Liver (tissue), 3 donors: Measurements from ENCODE around the gene CELSR2.

ENCODE experiments used
- FOXA1 ChIP-seq: IDR thresholded peaks from 2 replicates; pipeline ENCODE4 v1.6.1; 2016; ENCODE audit warnings: antibody characterized with exemption
- JUND ChIP-seq, 2 donors: IDR thresholded peaks; 2 replicates each; pipeline ENCODE4 v1.6.1; 2016; ENCODE audit warnings: antibody characterized with exemption in 2 of 2
- NR2F2 ChIP-seq: IDR thresholded peaks from 2 replicates; pipeline ENCODE4 v1.6.1; 2016; ENCODE audit warnings: antibody characterized with exemption
- RAD21 ChIP-seq, 2 donors: IDR thresholded peaks; 2 replicates each; pipeline ENCODE4 v1.6.1; 2016; ENCODE audit warnings: antibody characterized with exemption in 2 of 2, mild to moderate bottlenecking in 2 of 2
- RXRA ChIP-seq, 2 donors: IDR thresholded peaks; 2 replicates each; pipeline ENCODE4 v1.6.1; 2017 to 2018; ENCODE audit warnings: antibody characterized with exemption in 2 of 2, mild to moderate bottlenecking in 1 of 2
- SP1 ChIP-seq: IDR thresholded peaks from 2 replicates; pipeline ENCODE4 v1.6.1; 2018; ENCODE audit warnings: antibody characterized with exemption, mild to moderate bottlenecking
- TAF1 ChIP-seq: conservative IDR thresholded peaks from 2 replicates; pipeline ENCODE4 v1.6.1; 2016; ENCODE audit warnings: antibody characterized with exemption, mild to moderate bottlenecking
- YY1 ChIP-seq: IDR thresholded peaks from 2 replicates; pipeline ENCODE4 v1.6.1; 2016; ENCODE audit warnings: antibody characterized with exemption, mild to moderate bottlenecking
- TF ChIP-seq, protein P1 (sequence below): IDR thresholded peaks from 2 replicates; pipeline ENCODE4 v1.6.1; 2016; ENCODE audit warnings: antibody characterized with exemption, mild to moderate bottlenecking
- TF ChIP-seq, protein P2 (sequence below): fragments of 150-350 bp; IDR thresholded peaks from 2 replicates; pipeline ENCODE4 v1.5.1; 2017; ENCODE audit warnings: improper control_type of control experiment, low read depth, low read length; ENCODE audit not compliant: missing input control
- TF ChIP-seq, protein P3 (sequence below): IDR thresholded peaks from 2 replicates; pipeline ENCODE4 v1.6.1; 2016; ENCODE audit warnings: antibody characterized with exemption
- TF ChIP-seq, protein P4 (sequence below): IDR thresholded peaks from 2 replicates; pipeline ENCODE4 v1.6.1; 2016; ENCODE audit warnings: antibody characterized with exemption
- donor health status: healthy.
- donor health status: healthy.

DNA sequence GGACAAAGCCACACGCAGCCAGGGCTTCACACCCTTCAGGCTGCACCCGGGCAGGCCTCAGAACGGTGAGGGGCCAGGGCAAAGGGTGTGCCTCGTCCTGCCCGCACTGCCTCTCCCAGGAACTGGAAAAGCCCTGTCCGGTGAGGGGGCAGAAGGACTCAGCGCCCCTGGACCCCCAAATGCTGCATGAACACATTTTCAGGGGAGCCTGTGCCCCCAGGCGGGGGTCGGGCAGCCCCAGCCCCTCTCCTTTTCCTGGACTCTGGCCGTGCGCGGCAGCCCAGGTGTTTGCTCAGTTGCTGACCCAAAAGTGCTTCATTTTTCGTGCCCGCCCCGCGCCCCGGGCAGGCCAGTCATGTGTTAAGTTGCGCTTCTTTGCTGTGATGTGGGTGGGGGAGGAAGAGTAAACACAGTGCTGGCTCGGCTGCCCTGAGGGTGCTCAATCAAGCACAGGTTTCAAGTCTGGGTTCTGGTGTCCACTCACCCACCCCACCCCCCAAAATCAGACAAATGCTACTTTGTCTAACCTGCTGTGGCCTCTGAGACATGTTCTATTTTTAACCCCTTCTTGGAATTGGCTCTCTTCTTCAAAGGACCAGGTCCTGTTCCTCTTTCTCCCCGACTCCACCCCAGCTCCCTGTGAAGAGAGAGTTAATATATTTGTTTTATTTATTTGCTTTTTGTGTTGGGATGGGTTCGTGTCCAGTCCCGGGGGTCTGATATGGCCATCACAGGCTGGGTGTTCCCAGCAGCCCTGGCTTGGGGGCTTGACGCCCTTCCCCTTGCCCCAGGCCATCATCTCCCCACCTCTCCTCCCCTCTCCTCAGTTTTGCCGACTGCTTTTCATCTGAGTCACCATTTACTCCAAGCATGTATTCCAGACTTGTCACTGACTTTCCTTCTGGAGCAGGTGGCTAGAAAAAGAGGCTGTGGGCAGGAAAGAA, 25.5 kb downstream of the CELSR2 start:
- TF ChIP-seq, protein P1, sequence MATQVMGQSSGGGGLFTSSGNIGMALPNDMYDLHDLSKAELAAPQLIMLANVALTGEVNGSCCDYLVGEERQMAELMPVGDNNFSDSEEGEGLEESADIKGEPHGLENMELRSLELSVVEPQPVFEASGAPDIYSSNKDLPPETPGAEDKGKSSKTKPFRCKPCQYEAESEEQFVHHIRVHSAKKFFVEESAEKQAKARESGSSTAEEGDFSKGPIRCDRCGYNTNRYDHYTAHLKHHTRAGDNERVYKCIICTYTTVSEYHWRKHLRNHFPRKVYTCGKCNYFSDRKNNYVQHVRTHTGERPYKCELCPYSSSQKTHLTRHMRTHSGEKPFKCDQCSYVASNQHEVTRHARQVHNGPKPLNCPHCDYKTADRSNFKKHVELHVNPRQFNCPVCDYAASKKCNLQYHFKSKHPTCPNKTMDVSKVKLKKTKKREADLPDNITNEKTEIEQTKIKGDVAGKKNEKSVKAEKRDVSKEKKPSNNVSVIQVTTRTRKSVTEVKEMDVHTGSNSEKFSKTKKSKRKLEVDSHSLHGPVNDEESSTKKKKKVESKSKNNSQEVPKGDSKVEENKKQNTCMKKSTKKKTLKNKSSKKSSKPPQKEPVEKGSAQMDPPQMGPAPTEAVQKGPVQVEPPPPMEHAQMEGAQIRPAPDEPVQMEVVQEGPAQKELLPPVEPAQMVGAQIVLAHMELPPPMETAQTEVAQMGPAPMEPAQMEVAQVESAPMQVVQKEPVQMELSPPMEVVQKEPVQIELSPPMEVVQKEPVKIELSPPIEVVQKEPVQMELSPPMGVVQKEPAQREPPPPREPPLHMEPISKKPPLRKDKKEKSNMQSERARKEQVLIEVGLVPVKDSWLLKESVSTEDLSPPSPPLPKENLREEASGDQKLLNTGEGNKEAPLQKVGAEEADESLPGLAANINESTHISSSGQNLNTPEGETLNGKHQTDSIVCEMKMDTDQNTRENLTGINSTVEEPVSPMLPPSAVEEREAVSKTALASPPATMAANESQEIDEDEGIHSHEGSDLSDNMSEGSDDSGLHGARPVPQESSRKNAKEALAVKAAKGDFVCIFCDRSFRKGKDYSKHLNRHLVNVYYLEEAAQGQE, result no peak
- TF ChIP-seq JUND (IDR thresholded peaks at IDR 0.05), result no peak
- no peak for TF ChIP-seq NR2F2
- TF ChIP-seq, protein P2, sequence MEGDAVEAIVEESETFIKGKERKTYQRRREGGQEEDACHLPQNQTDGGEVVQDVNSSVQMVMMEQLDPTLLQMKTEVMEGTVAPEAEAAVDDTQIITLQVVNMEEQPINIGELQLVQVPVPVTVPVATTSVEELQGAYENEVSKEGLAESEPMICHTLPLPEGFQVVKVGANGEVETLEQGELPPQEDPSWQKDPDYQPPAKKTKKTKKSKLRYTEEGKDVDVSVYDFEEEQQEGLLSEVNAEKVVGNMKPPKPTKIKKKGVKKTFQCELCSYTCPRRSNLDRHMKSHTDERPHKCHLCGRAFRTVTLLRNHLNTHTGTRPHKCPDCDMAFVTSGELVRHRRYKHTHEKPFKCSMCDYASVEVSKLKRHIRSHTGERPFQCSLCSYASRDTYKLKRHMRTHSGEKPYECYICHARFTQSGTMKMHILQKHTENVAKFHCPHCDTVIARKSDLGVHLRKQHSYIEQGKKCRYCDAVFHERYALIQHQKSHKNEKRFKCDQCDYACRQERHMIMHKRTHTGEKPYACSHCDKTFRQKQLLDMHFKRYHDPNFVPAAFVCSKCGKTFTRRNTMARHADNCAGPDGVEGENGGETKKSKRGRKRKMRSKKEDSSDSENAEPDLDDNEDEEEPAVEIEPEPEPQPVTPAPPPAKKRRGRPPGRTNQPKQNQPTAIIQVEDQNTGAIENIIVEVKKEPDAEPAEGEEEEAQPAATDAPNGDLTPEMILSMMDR, result no peak
- TF ChIP-seq FOXA1, result peak; percentile 68
- TF ChIP-seq RAD21 (IDR thresholded peaks at IDR 0.05), result peak in 1 of 2 donors; percentile 24
- peak; percentile 74 for TF ChIP-seq SP1
- no peak for TF ChIP-seq YY1
- TF ChIP-seq RXRA (IDR thresholded peaks at IDR 0.05), result peak; percentile 24 to 32
- TF ChIP-seq, protein P3, sequence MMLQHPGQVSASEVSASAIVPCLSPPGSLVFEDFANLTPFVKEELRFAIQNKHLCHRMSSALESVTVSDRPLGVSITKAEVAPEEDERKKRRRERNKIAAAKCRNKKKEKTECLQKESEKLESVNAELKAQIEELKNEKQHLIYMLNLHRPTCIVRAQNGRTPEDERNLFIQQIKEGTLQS, result no peak
- TF ChIP-seq, protein P4, sequence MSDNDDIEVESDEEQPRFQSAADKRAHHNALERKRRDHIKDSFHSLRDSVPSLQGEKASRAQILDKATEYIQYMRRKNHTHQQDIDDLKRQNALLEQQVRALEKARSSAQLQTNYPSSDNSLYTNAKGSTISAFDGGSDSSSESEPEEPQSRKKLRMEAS, result no peak
- no peak for TF ChIP-seq TAF1
